H9 (cell line): ENCODE measurements around the gene NPTX2. TPM values are rescaled to one million over a fixed set of nuclear protein-coding genes. Genes with fewer than 3 reads are reported as not detected.

Experiments
- DNase-seq: peaks from one replicate; pipeline ENCODE4 v3.0.0-alpha.2; 2017
- H2AFZ ChIP-seq: one replicate; pipeline ENCODE4 v1.6.1; 2013; ENCODE audit warnings: mild to moderate bottlenecking, low read length, control low read depth, moderate library complexity
- H2AK5ac ChIP-seq: 2 replicates; pipeline ENCODE4 v1.6.1; 2013; ENCODE audit warnings: low read length, control low read depth, mixed read lengths; ENCODE audit not compliant: insufficient read length
- H2BK120ac ChIP-seq: one replicate; pipeline ENCODE4 v1.6.1; 2013; ENCODE audit warnings: low read depth, mild to moderate bottlenecking, low read length, control low read depth, inconsistent platforms; ENCODE audit not compliant: poor library complexity, severe bottlenecking
- H2BK12ac ChIP-seq: 2 replicates; pipeline ENCODE4 v1.6.1; 2013; ENCODE audit warnings: low read length, control low read depth, mixed read lengths, low read depth; ENCODE audit not compliant: insufficient read length
- H2BK15ac ChIP-seq: 2 replicates; pipeline ENCODE4 v1.6.1; 2013; ENCODE audit warnings: low read depth, low read length, control low read depth
- H2BK20ac ChIP-seq: one replicate; pipeline ENCODE4 v1.6.1; 2013; ENCODE audit warnings: low read depth, mild to moderate bottlenecking, low read length, control low read depth, inconsistent platforms; ENCODE audit not compliant: poor library complexity, severe bottlenecking
- H2BK5ac ChIP-seq: 2 replicates; pipeline ENCODE4 v1.6.1; 2013; ENCODE audit warnings: low read length, control low read depth, mixed read lengths; ENCODE audit not compliant: insufficient read length
- H3K14ac ChIP-seq: 2 replicates; pipeline ENCODE4 v1.6.1; 2013; ENCODE audit warnings: low read length, control low read depth; ENCODE audit not compliant: insufficient read depth
- H3K18ac ChIP-seq: 2 replicates; pipeline ENCODE4 v1.6.1; 2013; ENCODE audit warnings: low read depth, mild to moderate bottlenecking, mixed read lengths, low read length, control low read depth; ENCODE audit not compliant: insufficient read length
- H3K23ac ChIP-seq: 2 replicates; pipeline ENCODE4 v1.6.1; 2013; ENCODE audit warnings: low read length, control low read depth, mixed read lengths, low read depth; ENCODE audit not compliant: insufficient read length
- H3K23me2 ChIP-seq: 2 replicates; pipeline ENCODE4 v1.6.1; 2013; ENCODE audit warnings: low read depth, mild to moderate bottlenecking, mixed read lengths, low read length, control low read depth; ENCODE audit not compliant: insufficient read length, poor library complexity, severe bottlenecking
- H3K27ac ChIP-seq: 2 replicates; pipeline ENCODE4 v1.5.1; 2013; ENCODE audit warnings: low read length, control low read depth, mixed read lengths, low read depth; ENCODE audit not compliant: insufficient read length
- H3K27me3 ChIP-seq: 2 replicates; pipeline ENCODE4 v1.6.1; 2013; ENCODE audit warnings: low read length, control low read depth, inconsistent platforms; ENCODE audit not compliant: insufficient read depth
- H3K4ac ChIP-seq: 2 replicates; pipeline ENCODE4 v1.6.1; 2013; ENCODE audit warnings: low read depth, mild to moderate bottlenecking, control low read depth, inconsistent platforms, low read length, moderate library complexity
- H3K4me1 ChIP-seq: 2 replicates; pipeline ENCODE4 v1.6.1; 2013; ENCODE audit warnings: low read length, control low read depth, inconsistent platforms; ENCODE audit not compliant: insufficient read depth
- H3K4me2 ChIP-seq: 2 replicates; pipeline ENCODE4 v1.6.1; 2013; ENCODE audit warnings: low read length, control low read depth, mixed read lengths; ENCODE audit not compliant: insufficient read length, insufficient read depth
- H3K56ac ChIP-seq: 2 replicates; pipeline ENCODE4 v1.6.1; 2013; ENCODE audit warnings: low read depth, mild to moderate bottlenecking, mixed read lengths, low read length, control low read depth; ENCODE audit not compliant: insufficient read length
- H3K79me1 ChIP-seq: 2 replicates; pipeline ENCODE4 v1.6.1; 2013; ENCODE audit warnings: low read depth, mild to moderate bottlenecking, moderate library complexity, low read length, control low read depth, inconsistent platforms; ENCODE audit not compliant: insufficient read depth, poor library complexity, severe bottlenecking
- H3K79me2 ChIP-seq: 2 replicates; pipeline ENCODE4 v1.6.1; 2013; ENCODE audit warnings: low read length, control low read depth, inconsistent platforms; ENCODE audit not compliant: insufficient read depth
- H3K9ac ChIP-seq: 2 replicates; pipeline ENCODE4 v1.6.1; 2013; ENCODE audit warnings: low read length, control low read depth, mixed read lengths; ENCODE audit not compliant: insufficient read length; ENCODE audit errors: extremely low read depth
- H3K9me3 ChIP-seq: one replicate; pipeline ENCODE4 v1.6.1; 2013; ENCODE audit warnings: low read depth, low read length, inconsistent platforms; ENCODE audit not compliant: control insufficient read depth
- H3T11ph ChIP-seq: one replicate; pipeline ENCODE4 v1.6.1; 2013; ENCODE audit warnings: mild to moderate bottlenecking, low read length, control low read depth, inconsistent platforms
- H4K20me1 ChIP-seq: one replicate; pipeline ENCODE4 v1.6.1; 2013; ENCODE audit not compliant: control insufficient read depth, insufficient read length, insufficient read depth
- H4K5ac ChIP-seq: 2 replicates; pipeline ENCODE4 v1.6.1; 2013; ENCODE audit warnings: low read depth, mild to moderate bottlenecking, mixed read lengths, low read length, control low read depth; ENCODE audit not compliant: insufficient read length
- H4K8ac ChIP-seq: replicated peaks from 2 replicates; pipeline ENCODE4 v1.6.1; 2013; ENCODE audit warnings: low read length, control low read depth, mixed read lengths, low read depth; ENCODE audit not compliant: insufficient read length
- H4K91ac ChIP-seq: 2 replicates; pipeline ENCODE4 v1.6.1; 2013; ENCODE audit warnings: low read depth, mild to moderate bottlenecking, moderate library complexity, mixed read lengths, low read length, control low read depth; ENCODE audit not compliant: insufficient read length
- H3K27ac Mint-ChIP-seq, 3 experiments: 2 replicates in 2 of 3; 3 replicates in 1 of 3; pipeline ENCODE4 v1.8.0; 2020 to 2021; ENCODE audit warnings: mixed read lengths in 3 of 3, mild to moderate bottlenecking in 1 of 3, moderate library complexity in 1 of 3
- H3K27me3 Mint-ChIP-seq: 2 replicates; pipeline ENCODE4 v1.8.0; 2021; ENCODE audit warnings: low read depth, mild to moderate bottlenecking, moderate library complexity, mixed read lengths
- H3K36me3 Mint-ChIP-seq, 3 experiments: 2 replicates in 2 of 3; 3 replicates in 1 of 3; pipeline ENCODE4 v1.8.0; 2020 to 2021; ENCODE audit warnings: low read depth in 3 of 3, mixed read lengths in 3 of 3; ENCODE audit not compliant: insufficient read depth in 1 of 3
- H3K4me1 Mint-ChIP-seq, 2 experiments: 2 replicates each; pipeline ENCODE4 v1.8.0; 2020; ENCODE audit warnings: mixed read lengths in 2 of 2
- H3K4me3 Mint-ChIP-seq, 2 experiments: 2 replicates in 1 of 2; 3 replicates in 1 of 2; pipeline ENCODE4 v1.8.0; 2020 to 2021; ENCODE audit warnings: mild to moderate bottlenecking in 2 of 2, mixed read lengths in 2 of 2, moderate library complexity in 1 of 2
- H3K9me3 Mint-ChIP-seq, 2 experiments: 2 replicates in 1 of 2; 3 replicates in 1 of 2; pipeline ENCODE4 v1.8.0; 2020; ENCODE audit warnings: mild to moderate bottlenecking in 2 of 2, mixed read lengths in 2 of 2, moderate library complexity in 1 of 2
- CTCF ChIP-seq: fragments of 200-600 bp; sonication (generic); conservative IDR thresholded peaks from 3 replicates; pipeline ENCODE4 v1.8.0; 2021; ENCODE audit warnings: antibody characterized with exemption, mild to moderate bottlenecking
- WGBS: extraction: QIAGEN DNeasy Blood & Tissue Kit; methylation state at CpG from one replicate; pipeline ENCODE4 v1.1.7; 2013; ENCODE audit warnings: missing lambda C conversion rate, low lambda C conversion rate, mixed read lengths; ENCODE audit not compliant: insufficient read length; ENCODE audit errors: extremely low coverage; 5-methylcytosine and 5-hydroxymethylcytosine counted together
- total RNA-seq: library from RNA; stranded (reverse); gene quantifications from 2 replicates; pipeline ENCODE4 v1.2.1, GENCODE V29; 2021

The NPTX2 gene
- total RNA-seq, 1 experiment from 2014 or later: 8.4 TPM

GRCh38 chr7:98591926-98592325 is 25.2 kb upstream of the NPTX2 start:
- Histone ChIP-seq H2AK5ac (no peak overlapping the region), H3K9ac (no peak overlapping the region), H4K20me1 (no peaks in the 10 kb centered on the region), H4K8ac (no peak overlapping the region), H3K4me2 (no peak overlapping the region), H3K23me2 (peaks cover 2% of the 10 kb centered on the region), H3K56ac (no peak overlapping the region), H3K4me1 (no peaks in the 10 kb centered on the region), H3K9me3 (no peaks in the 10 kb centered on the region), H3K27ac (no peak overlapping the region), H2BK20ac (no peak overlapping the region), H2BK15ac (no peak overlapping the region), H3K4ac (no peak overlapping the region), H2AFZ (no peak overlapping the region), H2BK5ac (no peak overlapping the region), H3K27me3 (no peaks in the 10 kb centered on the region), H2BK12ac (no peak overlapping the region), H3K23ac (no peak overlapping the region), H3K79me2 (no peaks in the 10 kb centered on the region), H3K18ac (no peak overlapping the region), H3T11ph (no peak overlapping the region), H4K5ac (no peak overlapping the region), H2BK120ac (no peak overlapping the region), H3K14ac (no peak overlapping the region), H4K91ac (no peak overlapping the region), H3K79me1 (no peaks in the 10 kb centered on the region)
- no peaks in the 10 kb centered on the region for H3K9me3 Mint-ChIP-seq
- H3K27ac Mint-ChIP-seq: peak overlapping the region in 1 of 3 experiments; percentile 56; a peak in 1 of 7 replicates
- H3K36me3 Mint-ChIP-seq: no peaks in the 10 kb centered on the region
- H3K4me3 Mint-ChIP-seq: no peak overlapping the region
- H3K4me1 Mint-ChIP-seq: peaks cover 6 to 11% of the 10 kb centered on the region in 2 experiments; a peak in 3 of 4 replicates
- no peak for TF ChIP-seq CTCF
- H3K27me3 Mint-ChIP-seq: peaks cover 14% of the 10 kb centered on the region
- no CpG with 5 or more reads among the region's 7 CpGs for WGBS
- no peak for DNase-seq
